Activated CD4-positive, alpha-beta T cell treated with anti-CD3 and anti-CD28 coated beads, Interleukin-2, Interleukin-4, amounts not matched to agents 100 ng/mL and 50 ng/mL, durations not matched to agents 16 hours and 8 hours (primary cell): ENCODE measurements around the gene CFAP299.

Source experiments
- DNase-seq: peaks from one replicate; pipeline ENCODE4 v3.0.0-alpha.2; 2020; ENCODE audit warnings: low spot score

The CFAP299 gene

DNA sequence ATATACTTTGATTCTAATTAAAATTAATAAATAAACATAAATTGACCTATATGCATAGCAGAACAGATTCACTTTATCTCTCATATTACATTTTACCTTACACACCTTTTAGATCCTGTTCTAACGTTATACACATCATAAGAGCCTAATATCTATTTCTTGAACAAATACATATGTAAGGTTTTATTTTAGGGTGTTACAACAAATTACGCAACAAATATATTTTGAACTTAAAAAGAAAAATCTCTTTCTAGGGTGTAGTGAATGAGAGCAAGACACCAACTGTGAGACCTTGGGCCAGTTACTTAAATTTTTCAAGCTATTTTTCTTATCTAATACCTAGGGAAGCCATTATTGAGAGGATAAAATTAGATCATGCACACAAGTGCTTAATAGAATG, 191.2 kb downstream of the CFAP299 start:
- no peak for DNase-seq

DNA sequence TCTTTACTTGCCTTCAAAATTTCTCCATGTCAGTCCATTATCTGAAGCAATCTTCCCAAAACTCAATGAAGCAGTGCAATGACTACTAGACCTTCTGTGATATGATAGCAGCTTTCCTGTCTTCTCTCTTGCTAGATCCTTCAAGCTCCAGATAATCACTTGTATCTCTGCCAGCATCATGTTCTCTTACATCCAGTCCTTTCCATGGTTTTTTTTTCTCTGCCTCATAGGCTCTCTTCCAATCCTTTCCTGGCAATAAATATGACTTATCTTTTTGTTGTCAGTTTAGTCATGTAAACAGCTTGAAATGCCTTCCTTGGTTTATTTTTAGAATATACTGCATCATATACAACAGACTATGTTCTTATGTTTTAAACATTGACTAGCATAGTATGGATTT, 193.5 kb downstream of the CFAP299 start:
- no peak for DNase-seq

DNA sequence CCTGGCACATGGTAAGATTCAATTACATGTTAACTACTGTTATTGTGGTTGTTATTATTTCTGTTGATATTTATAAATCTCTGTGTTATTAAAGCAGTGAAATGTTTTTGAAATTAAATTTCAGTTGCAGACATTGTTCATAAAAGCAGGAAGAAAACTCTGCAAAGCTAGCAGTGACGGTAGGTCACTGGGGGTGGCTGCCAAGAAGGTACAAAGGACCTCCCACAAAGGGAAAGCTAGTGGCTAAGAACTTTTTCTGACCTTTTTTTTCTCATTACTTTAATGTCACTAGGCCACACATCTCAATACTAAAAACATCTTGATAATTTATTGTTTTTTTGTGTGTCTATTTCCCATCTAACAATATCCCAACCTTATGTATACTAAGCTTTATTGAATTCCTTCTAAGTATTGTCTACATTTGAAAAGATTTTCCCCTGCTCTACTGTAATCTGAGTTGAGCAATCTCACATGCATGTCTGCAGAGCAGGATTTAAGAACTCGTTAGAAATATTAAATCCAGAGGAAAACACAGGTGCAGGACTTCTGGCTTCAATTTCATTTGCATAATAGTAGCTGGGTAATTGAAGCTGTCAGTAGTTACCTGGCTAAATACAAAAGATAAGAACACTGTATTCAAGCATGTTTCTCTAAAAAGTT, 197.3 kb downstream of the CFAP299 start:
- no peak for DNase-seq

DNA sequence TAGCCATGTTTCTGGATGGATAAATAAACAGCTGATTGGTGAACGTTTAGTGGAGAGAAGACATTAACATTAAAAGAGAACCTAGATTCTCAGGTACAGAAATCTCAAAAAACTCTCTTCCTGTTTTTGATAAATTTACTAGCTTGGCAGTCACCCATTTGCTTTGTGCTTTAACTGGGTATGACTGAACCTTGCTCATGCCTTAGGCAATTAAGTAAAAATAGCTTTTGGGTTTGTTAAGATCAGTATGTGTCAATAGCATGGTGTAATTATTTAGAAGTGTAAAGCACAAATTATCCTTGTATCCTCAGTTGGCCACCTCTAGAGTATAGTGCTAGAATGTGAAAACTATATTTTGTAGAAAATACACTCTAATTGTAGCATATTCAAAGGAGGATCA, 200.0 kb downstream of the CFAP299 start:
- DNase-seq = no peak

DNA sequence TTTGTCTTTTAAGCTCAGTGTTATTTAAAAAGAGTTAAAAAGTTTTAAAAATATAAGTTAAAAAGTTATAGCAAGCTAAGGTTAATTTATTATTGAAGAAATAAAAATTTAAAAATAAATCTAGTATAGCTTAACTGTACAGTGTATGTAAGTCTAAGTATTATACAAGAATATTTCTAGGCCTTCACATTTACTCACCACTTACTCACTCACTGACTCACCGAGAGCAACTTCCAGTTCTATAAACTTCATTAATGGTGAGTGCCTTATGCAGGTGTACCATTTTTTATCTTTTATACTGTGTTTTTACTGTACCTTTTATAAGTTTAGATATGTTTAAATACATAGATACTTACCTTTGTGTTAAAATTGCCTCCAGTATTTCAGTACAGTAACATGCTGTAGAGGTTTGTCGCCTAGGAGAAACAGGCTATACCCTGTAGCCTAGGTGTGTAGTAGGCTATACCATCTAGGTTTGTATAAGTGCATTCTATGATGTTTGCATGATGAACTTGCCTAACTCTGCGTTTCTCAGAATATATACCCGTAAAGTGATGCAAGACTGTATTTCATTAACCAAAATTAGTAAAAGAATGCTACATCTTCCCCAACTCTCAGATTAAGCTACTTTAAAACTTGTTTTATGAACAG, 202.9 kb downstream of the CFAP299 start:
- DNase-seq = no peak

DNA sequence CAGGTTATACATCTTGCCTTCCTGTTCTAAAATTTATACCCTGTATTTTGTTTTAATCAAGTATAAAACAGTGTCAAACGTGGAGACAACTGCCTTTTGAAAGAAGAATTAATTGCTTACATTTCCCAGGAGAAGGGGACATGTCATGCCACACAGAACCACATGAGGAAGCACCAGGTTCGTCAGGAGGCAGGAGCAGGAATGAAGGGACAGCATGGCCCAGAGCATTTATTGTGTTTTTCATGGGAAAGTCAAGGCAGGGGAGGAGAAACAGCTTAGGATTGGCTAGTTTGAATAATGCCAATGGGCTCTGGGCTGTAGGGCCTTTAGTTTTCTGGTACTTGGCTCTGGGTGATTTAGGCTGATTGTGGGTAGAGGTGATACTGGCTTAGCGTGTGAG, 203.7 kb downstream of the CFAP299 start:
- DNase-seq = no peak

DNA sequence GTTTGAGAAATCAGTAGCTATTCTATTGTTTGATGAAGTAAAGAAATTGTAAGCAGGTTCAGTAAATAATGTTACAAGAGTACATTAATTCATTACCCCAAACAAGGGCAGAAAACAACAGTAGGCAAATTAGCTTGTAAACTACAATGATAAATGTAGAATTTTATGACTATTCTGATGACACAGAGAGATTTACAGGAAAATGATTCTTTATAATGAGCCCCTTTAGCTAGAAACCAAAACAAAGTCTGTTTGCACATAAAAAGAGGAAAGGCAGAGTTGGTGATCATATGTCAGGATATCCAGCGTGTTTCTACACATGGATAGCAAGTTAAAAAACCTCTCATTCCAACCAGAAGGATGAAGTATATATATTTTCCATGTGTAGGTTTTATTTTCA, 204.8 kb downstream of the CFAP299 start:
- no peak for DNase-seq

DNA sequence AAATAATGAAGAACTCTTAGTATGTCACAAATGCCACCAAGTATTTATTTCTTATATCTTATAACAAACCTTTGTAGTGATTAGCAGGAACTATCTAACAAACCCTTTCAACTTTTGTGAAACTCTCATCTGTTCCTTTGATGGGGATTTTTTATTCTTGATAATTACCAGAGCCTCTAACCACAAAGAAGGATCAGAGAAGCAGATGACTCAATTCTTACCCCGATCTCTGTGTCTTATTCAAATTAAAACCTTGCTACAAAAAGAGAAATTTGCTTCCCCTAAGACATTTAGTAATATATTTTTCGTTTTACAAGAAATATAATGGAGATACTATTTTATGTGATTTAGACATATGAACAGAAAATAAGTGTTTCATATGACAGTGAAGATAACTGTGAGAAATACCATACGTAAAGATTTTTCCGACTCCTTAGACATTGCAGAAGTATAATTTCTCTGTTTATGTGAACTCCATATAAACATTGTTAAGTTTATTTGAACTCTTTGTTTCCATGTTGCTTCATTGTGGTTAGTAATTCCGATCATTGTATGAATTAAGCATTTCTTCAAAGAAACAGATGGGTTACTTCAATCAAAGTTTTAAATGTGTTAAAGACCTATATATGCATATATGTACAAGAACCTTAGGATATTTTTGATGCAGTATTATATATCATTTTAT, 205.4 kb downstream of the CFAP299 start:
- peak; percentile 43 for DNase-seq

DNA sequence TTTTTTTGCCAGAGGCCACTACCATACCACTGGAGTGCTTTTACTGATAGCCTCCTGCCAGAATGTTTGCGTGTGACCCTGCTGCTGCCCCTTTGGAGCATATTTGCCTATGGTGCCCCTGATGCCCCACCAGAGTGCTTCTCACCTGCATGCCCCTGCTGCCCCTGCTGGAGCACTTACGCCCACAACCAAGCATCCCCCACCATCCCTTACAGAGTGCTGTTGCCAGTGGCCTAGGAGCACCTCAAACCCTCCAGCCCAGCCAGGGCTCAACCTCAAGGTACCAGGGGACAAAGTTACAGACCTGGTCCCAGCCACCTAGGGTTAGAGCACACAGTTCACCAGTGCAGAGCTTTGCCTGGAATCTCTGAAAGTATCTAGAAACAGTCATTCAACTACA, 207.2 kb downstream of the CFAP299 start:
- no peak for DNase-seq

DNA sequence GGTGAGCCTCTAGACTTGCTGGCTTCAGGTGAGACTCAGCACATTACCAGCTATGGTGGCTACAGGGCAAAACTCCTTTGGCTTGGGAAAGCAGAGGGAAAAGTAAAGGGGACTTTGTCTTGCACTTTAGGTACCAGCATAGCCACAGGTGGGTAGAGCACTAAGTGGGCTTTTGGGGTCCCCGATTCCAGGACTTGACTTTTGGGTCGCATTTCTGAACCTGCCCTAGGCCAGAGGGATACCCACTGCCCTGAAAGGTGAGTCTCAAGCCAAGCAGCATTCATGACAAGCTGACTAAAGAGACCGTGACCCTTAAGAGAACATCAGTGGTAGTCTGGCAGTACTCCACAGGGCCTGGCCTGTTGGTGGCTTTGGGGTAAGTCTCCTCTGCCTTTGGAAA, 224.8 kb downstream of the CFAP299 start:
- no peak for DNase-seq

DNA sequence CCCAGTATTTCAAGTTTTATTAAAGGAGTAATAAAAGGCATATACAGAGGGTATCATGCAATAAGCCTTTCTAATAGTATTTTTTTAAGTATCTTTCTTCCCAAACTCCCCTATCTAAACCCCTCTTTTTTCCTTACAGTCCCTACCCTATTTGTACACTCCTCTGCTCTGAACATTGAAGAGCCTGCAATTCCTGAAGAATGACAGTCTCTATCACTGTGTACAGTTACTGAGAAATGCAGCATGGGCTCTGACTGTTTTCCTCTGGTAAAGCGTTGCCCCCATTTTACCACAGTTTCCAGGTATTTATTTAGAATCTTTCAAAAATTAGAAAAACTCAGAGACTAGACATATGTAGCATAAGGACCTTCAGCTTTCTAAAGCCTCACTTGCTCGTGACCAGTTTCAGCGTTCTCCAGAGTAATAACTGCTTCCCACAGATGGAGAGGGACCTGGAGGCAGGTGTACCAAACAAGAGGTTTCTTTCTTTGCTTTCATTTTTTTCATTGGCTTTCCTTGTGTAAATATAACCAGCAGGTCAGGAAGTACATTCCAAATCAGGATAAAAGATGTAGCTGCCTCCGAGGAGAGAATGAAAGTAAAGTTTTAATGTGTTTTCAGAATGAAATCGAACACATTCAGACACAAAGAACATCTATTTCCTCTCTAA, 230.8 kb downstream of the CFAP299 start:
- DNase-seq = no peak

DNA sequence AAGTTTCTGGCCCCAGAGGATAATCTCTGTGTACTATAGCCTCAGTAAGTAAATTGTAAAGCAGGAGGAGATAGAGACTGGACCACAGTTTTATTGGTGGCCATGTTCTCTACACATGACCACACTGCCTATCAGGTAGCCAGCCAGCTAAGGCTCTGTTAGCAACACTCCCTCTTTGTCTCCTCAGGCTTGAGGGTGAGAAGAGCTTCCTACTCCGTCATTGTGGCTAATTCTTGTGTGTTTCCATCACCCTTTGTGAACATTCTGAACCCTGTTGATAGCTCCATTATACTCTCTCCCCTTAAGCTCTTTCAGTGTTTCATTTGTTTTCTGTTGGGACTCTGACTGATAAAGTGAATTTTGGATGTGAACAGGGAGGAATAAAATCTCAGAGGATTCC, 233.4 kb downstream of the CFAP299 start:
- DNase-seq = no peak

DNA sequence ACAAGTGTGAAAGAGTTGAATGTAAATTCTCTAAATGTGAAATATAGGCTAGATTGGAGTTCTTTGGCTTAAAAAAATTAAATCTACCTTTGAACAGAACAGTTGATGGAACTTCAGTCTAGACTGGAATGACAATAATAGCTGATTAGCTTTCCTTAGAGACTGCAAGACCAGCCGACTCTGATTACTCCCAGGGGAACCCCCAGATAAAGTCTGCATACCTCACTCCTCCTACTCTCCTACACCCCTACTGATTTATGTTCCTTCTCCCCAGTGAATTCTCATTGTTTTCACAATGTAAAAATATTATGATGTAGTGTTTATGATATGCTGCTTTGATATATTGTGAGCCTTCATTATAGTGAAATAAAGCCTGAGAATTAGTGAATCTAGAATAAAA, 241.3 kb downstream of the CFAP299 start:
- DNase-seq = no peak

DNA sequence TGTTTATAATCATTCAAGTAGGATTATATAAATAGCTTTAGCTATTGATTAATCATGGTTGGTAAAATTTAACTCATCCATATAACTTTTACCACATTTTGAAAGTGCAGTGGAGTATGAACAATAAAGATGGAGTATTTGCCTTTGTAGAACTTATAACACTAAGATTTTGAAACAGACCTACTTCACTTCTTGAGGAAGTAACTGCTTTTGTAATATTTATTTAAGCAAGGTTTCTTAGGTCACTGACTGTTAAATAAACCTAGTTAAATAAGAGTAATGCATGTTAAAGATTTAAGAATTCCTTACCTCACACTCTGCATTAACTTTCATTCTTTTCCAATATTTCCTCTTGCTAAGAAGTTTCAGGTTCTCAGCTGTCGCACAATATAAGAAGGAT, 242.5 kb downstream of the CFAP299 start:
- DNase-seq = no peak

DNA sequence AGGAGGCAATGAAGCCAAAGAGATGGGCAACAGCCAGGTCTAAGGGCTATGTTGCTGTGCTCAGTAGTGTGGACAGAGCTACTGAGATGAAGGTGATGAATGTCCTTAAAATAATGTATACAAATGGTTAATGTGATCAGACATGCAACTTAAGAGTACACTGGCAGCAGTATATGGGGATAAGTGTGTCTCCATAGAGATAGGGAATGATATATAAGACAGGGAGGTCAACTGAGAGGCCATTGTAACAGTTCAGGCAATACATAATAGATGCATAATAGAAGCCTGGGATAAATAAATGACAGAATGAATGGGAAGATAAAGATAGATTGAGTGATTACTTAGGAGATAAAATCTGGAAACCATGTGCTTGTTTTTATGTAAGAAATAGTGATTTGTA, 250.0 kb downstream of the CFAP299 start:
- no peak for DNase-seq

DNA sequence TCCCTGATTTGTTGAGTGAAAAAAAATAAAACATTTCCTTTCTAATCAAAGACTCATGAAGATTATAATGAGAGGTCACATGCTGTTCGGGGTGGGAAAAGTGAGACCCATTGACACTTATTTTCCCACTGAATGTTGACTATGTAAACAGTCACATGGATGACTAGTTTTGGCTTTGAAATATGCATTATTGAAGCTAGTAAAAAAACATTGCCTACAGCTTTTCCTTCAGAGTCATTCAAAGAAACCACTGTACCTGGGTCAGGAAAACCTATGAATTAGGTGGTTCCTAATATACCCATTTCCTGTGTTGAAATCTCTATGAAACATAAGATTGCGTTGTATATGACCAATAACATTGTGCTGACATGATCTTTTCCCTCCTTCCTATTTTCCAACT, 251.2 kb downstream of the CFAP299 start:
- no peak for DNase-seq

DNA sequence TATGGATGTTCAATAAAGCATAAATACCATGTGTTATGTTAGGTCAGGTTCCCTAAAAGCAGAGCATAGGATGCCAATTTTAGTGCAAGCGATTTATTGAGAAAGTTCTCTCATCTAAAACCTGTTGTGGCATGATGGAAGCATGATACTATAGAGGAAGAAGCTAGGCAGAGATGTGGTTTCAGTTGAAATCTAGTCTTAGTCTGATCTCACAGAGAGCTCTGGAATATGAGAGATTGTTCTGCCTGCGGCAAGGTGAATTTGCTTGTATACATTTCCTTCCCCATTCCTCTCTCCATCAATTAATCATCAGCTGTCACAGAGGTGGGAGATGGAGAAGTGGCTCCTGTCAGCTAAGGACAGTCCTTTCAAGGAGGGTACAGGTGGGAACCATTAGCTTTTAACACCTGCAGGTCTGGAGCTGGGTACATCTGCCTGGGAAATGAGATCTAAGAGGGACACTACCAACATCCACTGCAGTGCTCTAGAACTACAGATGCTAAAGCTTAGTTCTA, 252.4 kb downstream of the CFAP299 start:
- DNase-seq = no peak

DNA sequence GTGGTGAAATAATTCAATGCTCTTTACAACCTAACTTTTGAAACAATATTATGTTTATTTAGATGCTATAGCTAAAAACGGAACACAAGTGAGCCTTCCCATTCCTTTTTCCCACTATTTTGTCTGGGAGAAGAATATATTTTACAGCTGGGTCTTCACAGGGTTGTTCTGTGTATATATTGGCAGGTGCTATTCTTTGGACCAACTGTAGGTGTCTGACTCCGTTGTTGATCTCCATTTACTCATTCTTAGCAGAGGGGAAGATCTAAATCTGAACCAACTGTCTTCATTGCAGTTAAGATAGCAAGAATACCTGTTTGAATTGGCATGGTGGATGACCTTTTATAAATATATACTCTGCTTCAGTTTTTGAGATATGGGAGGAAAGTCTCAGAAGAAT, 257.4 kb downstream of the CFAP299 start:
- DNase-seq = no peak

DNA sequence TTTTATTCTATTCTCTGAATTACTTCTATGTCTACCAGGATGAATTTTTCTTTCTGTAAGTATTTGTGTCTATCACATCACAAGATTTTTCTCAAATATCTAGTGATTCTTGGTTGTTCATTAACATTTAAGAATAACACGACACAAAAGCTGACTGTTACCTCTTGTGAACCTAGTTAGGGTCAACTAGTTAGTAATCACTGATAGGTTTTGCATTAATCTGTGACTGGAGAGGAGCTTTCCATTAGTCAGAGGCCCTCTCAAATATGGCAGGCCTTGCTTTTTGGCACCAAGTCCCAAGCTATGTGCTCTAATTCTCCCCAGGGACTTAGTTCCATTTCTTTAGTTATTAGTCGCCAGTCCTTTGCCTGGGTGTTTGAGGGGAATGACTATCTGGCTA, 259.2 kb downstream of the CFAP299 start:
- no peak for DNase-seq

DNA sequence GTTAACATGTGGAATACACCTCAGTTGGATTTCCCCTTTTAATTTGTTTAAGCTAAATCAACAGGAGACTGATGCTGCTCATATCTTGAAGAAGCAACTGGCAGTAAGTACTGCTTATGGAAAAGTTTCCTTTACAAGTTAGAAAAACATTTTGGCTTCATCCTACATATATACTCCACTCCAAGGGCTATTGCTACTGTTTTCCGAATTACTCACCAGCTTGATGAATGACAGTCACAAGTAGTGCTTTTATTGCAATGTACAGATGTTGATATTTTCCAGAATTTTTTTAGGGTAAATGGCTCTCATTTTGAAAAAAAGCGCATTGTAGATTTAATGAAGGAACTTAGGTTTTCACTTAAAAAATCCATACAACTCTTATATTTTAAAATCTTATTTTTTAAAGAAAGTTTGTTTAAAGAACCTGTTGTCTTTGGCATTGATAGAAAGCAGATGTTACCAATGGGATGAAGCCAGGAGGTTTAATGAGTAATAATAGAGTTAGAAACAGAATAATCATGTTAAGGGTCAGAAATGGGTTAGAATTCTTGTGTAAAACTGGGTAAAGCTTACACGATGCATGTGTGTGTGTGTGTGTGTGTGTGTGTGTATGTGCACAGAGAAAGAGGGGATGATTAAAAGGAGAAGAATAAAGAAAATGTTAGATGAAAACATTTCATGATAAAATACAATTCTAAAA, 272.9 kb downstream of the CFAP299 start:
- no peak for DNase-seq

DNA sequence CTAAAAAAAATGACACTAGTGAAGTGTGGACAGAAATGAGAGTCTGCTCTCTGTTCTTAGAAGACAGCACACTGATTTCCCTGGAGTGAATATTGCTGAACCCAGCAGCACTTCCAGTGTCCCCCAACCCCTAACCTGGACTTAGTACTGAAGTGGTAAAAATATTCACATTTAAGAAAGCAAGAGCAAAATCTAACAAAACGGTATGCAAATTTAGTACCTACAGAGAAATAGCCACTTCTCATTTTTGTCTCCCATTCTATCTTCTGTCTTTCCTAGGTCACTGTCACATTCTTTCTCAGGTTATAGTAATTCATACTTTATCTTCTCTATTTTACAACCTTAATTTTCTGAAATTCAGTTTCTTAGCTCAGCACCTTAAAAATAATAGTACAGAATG, 274.7 kb downstream of the CFAP299 start:
- no peak for DNase-seq
